ENCODE results near the gene TMEM14A. TPM values are rescaled to one million over a fixed set of nuclear protein-coding genes. Genes with fewer than 3 reads are reported as not detected.
A peak's percentile ranks its signal among the peaks of the same experiment; 100 is the strongest.
"Not testable (repeated sequence)": the region's sequence is repeated elsewhere in the genome, so short reads cannot be mapped to it uniquely, and the experiment has no call there.

Gene TMEM14A, protein sequence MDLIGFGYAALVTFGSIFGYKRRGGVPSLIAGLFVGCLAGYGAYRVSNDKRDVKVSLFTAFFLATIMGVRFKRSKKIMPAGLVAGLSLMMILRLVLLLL
- 141 and 148 TPM in 2 replicates for total RNA-seq (2014; rRNA removed; shearing (Covaris generic))

- peak; percentile 96 for DNase-seq (ENCODE audit: low spot score)
Observed at GRCh38 chr6:52670502-52671409, at the start of gene TMEM14A. Gene TMEM14A (plus strand): TSS chr6:52671113. CDS start chr6:52677103, 5,990 bp downstream.

GRCh38 chr6:52621631-52622030 is 49.3 kb upstream of the TMEM14A start:
- DNase-seq (ENCODE audit: low spot score), result no peak

DNA sequence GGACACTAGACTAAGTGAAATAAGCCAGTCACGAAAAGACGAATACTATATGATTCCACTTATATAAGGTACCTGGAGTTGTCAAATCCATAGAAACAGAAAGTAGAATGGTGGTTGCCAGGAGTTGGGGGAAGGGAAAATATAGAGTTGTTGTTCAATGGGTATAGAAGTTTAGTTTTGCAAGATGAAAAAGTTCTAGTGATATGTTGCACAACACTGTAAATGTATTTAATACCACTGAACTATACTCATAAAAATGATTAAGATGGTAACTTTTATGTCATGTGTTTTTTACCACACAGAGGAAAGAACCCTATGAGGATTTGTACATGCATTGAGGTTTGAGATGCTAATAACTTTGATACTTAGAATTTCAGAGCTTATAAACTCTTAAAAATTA is 48.1 kb upstream of the TMEM14A start:
- DNase-seq (ENCODE audit: low spot score), result no peak

DNA sequence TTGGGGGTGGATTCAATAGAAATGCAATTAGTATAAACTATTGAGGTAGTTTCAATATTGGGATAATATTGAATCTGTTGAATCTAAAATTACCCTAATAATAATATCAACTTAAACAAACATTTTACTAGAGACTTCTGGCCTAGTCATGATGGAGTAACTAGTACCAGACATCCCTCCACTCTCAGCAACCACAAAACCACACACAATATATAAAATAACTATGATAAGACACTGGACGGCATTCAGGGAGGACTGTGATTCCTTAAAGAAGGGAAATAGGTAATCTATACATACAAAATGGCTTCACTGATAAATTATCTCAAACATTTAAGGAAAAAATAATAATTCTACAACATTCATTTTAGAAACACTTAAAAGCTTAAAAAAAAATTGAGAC is 38.9 kb upstream of the TMEM14A start:
- no peak for DNase-seq (ENCODE audit: low spot score)

GRCh38 chr6:52634211-52634610 is 36.7 kb upstream of the TMEM14A start:
- no peak for DNase-seq (ENCODE audit: low spot score)

- DNase-seq (ENCODE audit: low spot score), result no peak
Observed at GRCh38 chr6:52635049-52635577, 35.8 kb upstream of the TMEM14A start.

GRCh38 chr6:52636830-52637229 is 34.1 kb upstream of the TMEM14A start:
- DNase-seq (ENCODE audit: low spot score), result no peak

DNA sequence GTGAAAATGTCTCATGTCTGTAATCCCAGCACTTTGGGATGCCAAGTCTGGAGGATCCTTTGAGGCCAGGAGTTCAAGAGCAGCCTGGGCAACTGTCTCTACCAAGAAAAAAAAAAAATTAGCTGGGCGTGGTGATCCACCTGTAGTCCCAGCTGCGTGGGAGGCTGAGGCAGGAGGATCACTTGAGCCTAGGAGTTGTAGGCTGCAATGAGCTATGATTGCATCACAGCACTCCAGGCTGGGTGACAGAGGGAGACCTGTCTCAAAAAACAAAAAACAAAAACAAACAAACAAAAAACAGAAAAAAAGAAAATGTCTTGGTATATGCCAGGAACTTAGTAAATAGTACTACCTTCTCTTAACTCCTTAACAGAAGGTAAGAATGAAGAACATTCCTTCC is 31.4 kb upstream of the TMEM14A start:
- DNase-seq (ENCODE audit: low spot score), result no peak

- DNase-seq (ENCODE audit: low spot score), result no peak
Observed at GRCh38 chr6:52640170-52640569, 30.7 kb upstream of the TMEM14A start.

DNA sequence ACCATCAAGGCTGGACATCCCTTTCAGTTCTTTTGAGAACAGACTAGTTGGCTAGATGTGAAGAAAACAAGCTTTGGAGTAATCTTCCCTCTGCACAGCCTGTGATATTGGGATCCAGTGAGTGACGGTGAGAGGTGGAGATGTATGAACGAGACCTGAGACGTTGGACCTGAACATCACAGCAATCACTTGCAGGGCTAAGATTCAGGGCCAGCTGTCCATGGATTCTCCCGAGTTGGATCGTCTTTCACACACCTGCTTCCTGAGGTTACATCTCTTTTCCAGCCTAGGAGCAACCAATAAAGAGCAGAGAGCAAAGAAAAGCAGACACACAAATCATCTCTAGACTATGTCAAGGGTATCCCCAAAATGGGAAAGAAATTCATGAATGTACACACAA is 30.0 kb upstream of the TMEM14A start:
- no peak for DNase-seq (ENCODE audit: low spot score)

GRCh38 chr6:52641388-52641787 is 29.5 kb upstream of the TMEM14A start:
- no peak for DNase-seq (ENCODE audit: low spot score)

DNA sequence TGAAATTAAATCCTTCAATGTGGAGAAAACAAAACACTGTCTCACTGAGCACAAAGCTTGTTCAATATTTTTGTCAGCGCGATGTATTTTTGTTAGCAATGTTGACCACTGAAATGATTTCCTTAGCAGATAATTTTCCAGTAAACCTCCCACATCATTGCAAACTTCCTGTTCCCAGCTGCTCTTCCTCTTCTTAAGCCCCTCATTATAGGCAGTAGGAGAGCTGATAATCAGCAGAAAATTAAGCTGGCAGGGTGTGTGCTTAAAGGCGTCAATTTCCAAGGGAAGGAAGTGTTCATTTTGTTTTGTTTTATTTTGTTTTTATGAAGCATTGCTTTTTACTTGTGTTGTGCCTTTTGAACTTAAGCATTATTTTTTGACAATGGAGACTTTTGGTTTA is 29.1 kb upstream of the TMEM14A start:
- no peak for DNase-seq (ENCODE audit: low spot score)

DNA sequence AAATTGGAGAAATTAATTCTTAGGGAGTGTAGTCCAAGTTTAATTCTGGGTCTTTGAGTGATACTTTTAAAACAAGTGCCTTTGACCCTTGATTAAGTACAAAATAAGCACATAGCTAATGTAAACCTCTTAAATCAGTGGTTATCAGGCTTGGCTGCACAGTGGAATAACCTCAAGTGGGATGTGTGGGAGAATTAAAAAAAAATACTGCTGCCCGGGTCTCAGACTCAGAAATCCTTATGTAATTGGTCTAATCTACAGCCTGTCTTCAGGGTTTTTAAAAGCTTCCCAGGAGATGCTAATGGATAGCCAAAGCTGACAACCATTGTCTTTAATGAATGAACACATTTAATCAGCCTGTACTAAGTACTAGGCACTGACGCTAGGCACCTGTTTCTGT is 28.5 kb upstream of the TMEM14A start:
- no peak for DNase-seq (ENCODE audit: low spot score)

- no peak for DNase-seq (ENCODE audit: low spot score)
Observed at GRCh38 chr6:52643158-52643557, 27.8 kb upstream of the TMEM14A start.

- DNase-seq (ENCODE audit: low spot score), result no peak
Observed at GRCh38 chr6:52644253-52644652, 26.7 kb upstream of the TMEM14A start.

- DNase-seq (ENCODE audit: low spot score), result no peak
Observed at GRCh38 chr6:52645976-52646375, 24.9 kb upstream of the TMEM14A start.

DNA sequence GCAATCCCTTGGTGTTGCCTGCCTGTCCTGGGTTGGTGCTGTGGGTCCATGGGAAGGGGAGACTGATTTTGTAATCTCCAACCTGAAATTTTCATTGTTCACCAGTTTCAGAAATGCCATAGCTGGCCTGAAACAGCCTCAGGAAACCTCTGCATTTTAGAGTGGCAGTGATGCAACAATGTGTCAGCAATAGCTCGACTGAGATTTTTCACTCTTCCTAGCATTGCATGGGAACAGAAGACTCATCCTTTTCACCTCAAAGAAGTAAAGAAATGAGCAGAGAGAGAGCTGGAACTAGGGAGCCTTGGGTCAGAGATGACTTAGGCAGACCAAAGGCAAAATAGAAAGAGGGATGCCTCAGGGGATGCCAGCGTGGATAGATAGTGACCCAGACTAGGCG is 23.7 kb upstream of the TMEM14A start:
- DNase-seq (ENCODE audit: low spot score), result no peak

GRCh38 chr6:52649536-52650160 is 21.3 kb upstream of the TMEM14A start:
- no peak for DNase-seq (ENCODE audit: low spot score)

DNA sequence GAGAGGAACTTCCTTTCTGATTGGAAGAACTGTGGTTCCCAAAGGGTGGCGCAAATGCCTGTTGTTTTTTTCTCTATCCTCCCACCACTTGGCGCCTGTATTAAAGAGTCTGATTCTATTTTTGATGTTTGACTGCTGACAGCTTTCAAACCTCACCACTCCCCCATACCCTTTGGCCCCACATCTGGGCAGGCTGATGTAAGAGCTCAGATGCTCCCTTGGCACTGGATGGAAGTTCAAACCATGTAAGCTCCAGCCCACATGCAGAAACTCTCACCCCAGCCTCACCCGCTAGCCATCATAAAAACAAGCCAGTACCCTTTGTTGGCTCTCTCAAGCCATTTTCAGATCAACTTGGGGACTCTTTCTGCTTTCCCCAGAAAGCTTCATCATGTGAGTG is 20.0 kb upstream of the TMEM14A start:
- DNase-seq (ENCODE audit: low spot score), result no peak

DNA sequence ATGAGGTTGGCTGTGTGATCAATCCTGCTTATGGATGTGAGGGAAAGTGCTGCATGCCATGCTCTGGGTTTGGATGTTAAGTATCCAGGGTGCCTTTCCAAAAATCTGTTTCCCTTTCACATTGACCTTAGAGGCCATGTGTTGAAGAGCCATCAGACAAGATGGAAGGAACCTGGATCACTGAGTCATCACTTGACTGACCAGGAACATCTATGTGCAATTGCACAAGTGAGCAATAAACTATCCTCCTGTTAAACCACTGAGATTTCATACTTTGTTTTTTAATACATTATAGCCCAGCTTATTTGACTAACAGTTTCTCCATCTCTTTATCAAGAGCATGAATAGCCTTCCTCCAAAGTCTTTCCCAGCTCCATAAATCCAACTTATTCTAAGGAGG is 17.8 kb upstream of the TMEM14A start:
- DNase-seq (ENCODE audit: low spot score), result no peak

- no peak for DNase-seq (ENCODE audit: low spot score)
Observed at GRCh38 chr6:52654007-52654406, 16.9 kb upstream of the TMEM14A start.

DNA sequence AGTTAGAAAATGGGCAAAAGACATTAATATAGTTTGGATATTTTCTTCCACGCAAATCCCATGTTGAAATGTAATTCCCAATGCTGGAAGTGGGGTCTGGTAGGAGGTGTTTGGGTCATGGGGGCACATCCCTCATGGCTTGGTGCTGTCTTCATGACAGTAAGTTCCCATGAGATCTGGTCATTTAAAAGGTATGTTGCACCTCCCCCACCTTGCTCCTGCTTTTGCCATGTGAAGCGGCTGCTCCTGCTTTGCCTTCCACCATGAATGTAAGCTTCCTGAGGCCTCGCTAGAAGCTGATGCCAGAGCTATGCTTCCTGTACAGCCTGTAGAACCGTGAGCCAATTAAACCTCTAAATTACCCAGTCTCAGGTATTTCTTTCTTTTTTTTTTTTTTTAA is 16.3 kb upstream of the TMEM14A start:
- no peak for DNase-seq (ENCODE audit: low spot score)

GRCh38 chr6:52655941-52656340 is 15.0 kb upstream of the TMEM14A start:
- DNase-seq (ENCODE audit: low spot score), result not testable (repeated sequence)
